IMR-90 (cell line): Measurements from ENCODE around the gene SENP6. TPM values are rescaled to one million over a fixed set of nuclear protein-coding genes. Genes with fewer than 3 reads are reported as not detected.

Experiments
- ATAC-seq: fragments of 200-7000 bp; cut with Tn5 transposase; 2 replicates; pipeline ENCODE4 v1.9.1; 2020; ENCODE audit warnings: low read depth, mild to moderate bottlenecking, moderate library complexity
- BruUV-seq: library from RNA; stranded (reverse); fragments of 400-500 nt; replicated peaks from 2 replicates; lab custom pipeline; 2021; lab: Mats Ljungman, UMichigan
- CTCF ChIA-PET: fragments of 300-600 bp; formaldehyde crosslinking; extraction: SDS; loops from one replicate; lab custom pipeline; 2021; ENCODE audit warnings: antibody characterized with exemption; lab: Yijun Ruan, JAX
- POLR2A ChIA-PET: fragments of 300-600 bp; sonication (Branson Sonifier 250); formaldehyde crosslinking; loops from one replicate; lab custom pipeline; 2022; ENCODE audit warnings: antibody characterized with exemption; ENCODE audit not compliant: unreplicated experiment; lab: Charles Lee
- DNase-seq: peaks from one replicate; pipeline ENCODE4 v3.0.0; 2013
- H2AFZ ChIP-seq: replicated peaks from 2 replicates; pipeline ENCODE3; 2013; ENCODE audit warnings: low read length, mild to moderate bottlenecking; ENCODE audit not compliant: poor library complexity
- H2AK5ac ChIP-seq: 2 replicates; pipeline ENCODE4 v1.6.1; 2013; ENCODE audit warnings: low read depth, low read length, inconsistent platforms
- H2AK9ac ChIP-seq: replicated peaks from 2 replicates; pipeline ENCODE3; 2013; ENCODE audit warnings: mild to moderate bottlenecking, low read depth, low read length, moderate library complexity; ENCODE audit not compliant: poor library complexity
- H2BK120ac ChIP-seq: 2 replicates; pipeline ENCODE4 v1.6.1; 2013; ENCODE audit warnings: low read depth, low read length, inconsistent platforms
- H2BK15ac ChIP-seq: 3 replicates; pipeline ENCODE4 v1.6.1; 2013; ENCODE audit warnings: low read depth, low read length, inconsistent platforms
- H2BK20ac ChIP-seq: 2 replicates; pipeline ENCODE4 v1.6.1; 2013; ENCODE audit warnings: low read depth, mild to moderate bottlenecking, inconsistent platforms, low read length, moderate library complexity
- H2BK5ac ChIP-seq: 2 replicates; pipeline ENCODE4 v1.6.1; 2013; ENCODE audit warnings: mild to moderate bottlenecking, low read depth, low read length, inconsistent platforms; ENCODE audit not compliant: poor library complexity, severe bottlenecking
- H3K14ac ChIP-seq: replicated peaks from 2 replicates; pipeline ENCODE4 v1.6.1; 2013; ENCODE audit warnings: low read depth, low read length, inconsistent platforms
- H3K18ac ChIP-seq: 2 replicates; pipeline ENCODE4 v1.6.1; 2013; ENCODE audit warnings: low read depth, low read length, control low read depth
- H3K23ac ChIP-seq: 2 replicates; pipeline ENCODE4 v1.6.1; 2013; ENCODE audit warnings: low read depth, low read length, inconsistent platforms
- H3K27ac ChIP-seq: 2 replicates; pipeline ENCODE4 v1.5.1; 2013; ENCODE audit warnings: mild to moderate bottlenecking, control low read depth, low read length; ENCODE audit not compliant: insufficient read depth
- H3K27me3 ChIP-seq: 2 replicates; pipeline ENCODE4 v1.6.1; 2013; ENCODE audit warnings: low read length; ENCODE audit not compliant: control insufficient read depth, insufficient read depth
- H3K36me3 ChIP-seq: 2 replicates; pipeline ENCODE4 v1.6.1; 2013; ENCODE audit warnings: low read length, mixed read lengths; ENCODE audit not compliant: control insufficient read depth, insufficient read depth
- H3K4ac ChIP-seq: 2 replicates; pipeline ENCODE4 v1.6.1; 2013; ENCODE audit warnings: low read depth, low read length, inconsistent platforms
- H3K4me1 ChIP-seq: 2 replicates; pipeline ENCODE4 v1.6.1; 2013; ENCODE audit warnings: low read length, mixed read lengths; ENCODE audit not compliant: control insufficient read depth, insufficient read depth
- H3K4me2 ChIP-seq: 2 replicates; pipeline ENCODE4 v1.6.1; 2013; ENCODE audit warnings: low read depth, mild to moderate bottlenecking, control low read depth, low read length, moderate library complexity
- H3K4me3 ChIP-seq: 2 replicates; pipeline ENCODE4 v1.5.1; 2013; ENCODE audit warnings: low read depth, mild to moderate bottlenecking, control low read depth, low read length, moderate library complexity; ENCODE audit not compliant: insufficient read depth
- H3K56ac ChIP-seq: 2 replicates; pipeline ENCODE4 v1.6.1; 2013; ENCODE audit warnings: low read length, inconsistent platforms; ENCODE audit not compliant: insufficient read depth; ENCODE audit errors: extremely low read depth
- H3K79me1 ChIP-seq, 2 experiments: 2 replicates each; pipeline ENCODE4 v1.6.1; 2013; ENCODE audit warnings: low read length in 2 of 2, inconsistent platforms in 1 of 2, low read depth in 1 of 2
- H3K9ac ChIP-seq: 2 replicates; pipeline ENCODE4 v1.6.1; 2013; ENCODE audit warnings: low read depth, low read length, control low read depth
- H3K9me1 ChIP-seq: 2 replicates; pipeline ENCODE4 v1.6.1; 2013; ENCODE audit warnings: low read length, inconsistent platforms; ENCODE audit not compliant: insufficient read depth
- H3K9me3 ChIP-seq: 2 replicates; pipeline ENCODE4 v1.6.1; 2013; ENCODE audit warnings: low read length; ENCODE audit not compliant: control insufficient read depth, insufficient read depth
- H4K20me1 ChIP-seq: 2 replicates; pipeline ENCODE4 v1.6.1; 2013; ENCODE audit warnings: low read length, inconsistent platforms; ENCODE audit not compliant: insufficient read depth
- H4K5ac ChIP-seq: 2 replicates; pipeline ENCODE4 v1.6.1; 2013; ENCODE audit warnings: mild to moderate bottlenecking, low read depth, low read length, control low read depth
- H4K8ac ChIP-seq, 2 experiments: 2 replicates each; pipeline ENCODE4 v1.6.1; 2013; ENCODE audit warnings: low read depth in 2 of 2, low read length in 2 of 2, control low read depth in 1 of 2, inconsistent platforms in 1 of 2
- H4K91ac ChIP-seq: 2 replicates; pipeline ENCODE4 v1.6.1; 2013; ENCODE audit warnings: low read depth, low read length, inconsistent platforms; ENCODE audit not compliant: insufficient read depth
- BHLHE40 ChIP-seq: fragments of 150-350 bp; IDR thresholded peaks from 2 replicates; pipeline ENCODE4 v1.6.1; 2016; ENCODE audit warnings: mild to moderate bottlenecking, low read depth, low read length
- CEBPB ChIP-seq: IDR thresholded peaks from 2 replicates; pipeline ENCODE4 v1.6.1; 2012; ENCODE audit warnings: low read depth, low read length, improper control_type of control experiment
- CHD1 ChIP-seq: IDR thresholded peaks from 2 replicates; pipeline ENCODE4 v1.6.1; 2012; ENCODE audit warnings: low read depth, low read length, improper control_type of control experiment
- FOS ChIP-seq: fragments of 150-350 bp; IDR thresholded peaks from 2 replicates; pipeline ENCODE4 v1.6.1; 2016; ENCODE audit warnings: low read depth, low read length
- MAFK ChIP-seq: IDR thresholded peaks from 2 replicates; pipeline ENCODE4 v1.6.1; 2012; ENCODE audit warnings: low read depth, low read length, improper control_type of control experiment
- MAZ ChIP-seq: IDR thresholded peaks from 2 replicates; pipeline ENCODE4 v1.6.1; 2012; ENCODE audit warnings: low read depth, mild to moderate bottlenecking, low read length, improper control_type of control experiment, moderate library complexity, borderline replicate concordance
- MXI1 ChIP-seq: IDR thresholded peaks from 2 replicates; pipeline ENCODE4 v1.6.1; 2012; ENCODE audit warnings: low read depth, mild to moderate bottlenecking, low read length, moderate library complexity, borderline replicate concordance
- NFE2L2 ChIP-seq: fragments of 150-350 bp; IDR thresholded peaks from 2 replicates; pipeline ENCODE4 v1.6.1; 2016; ENCODE audit warnings: low read depth, mild to moderate bottlenecking, low read length
- POLR2A ChIP-seq: IDR thresholded peaks from 2 replicates; pipeline ENCODE4 v1.6.1; 2012; ENCODE audit warnings: mild to moderate bottlenecking, low read depth, low read length
- RAD21 ChIP-seq: IDR thresholded peaks from 2 replicates; pipeline ENCODE4 v1.6.1; 2012; ENCODE audit warnings: low read length, improper control_type of control experiment
- RCOR1 ChIP-seq: IDR thresholded peaks from 2 replicates; pipeline ENCODE4 v1.6.1; 2012; ENCODE audit warnings: mild to moderate bottlenecking, low read length, improper control_type of control experiment; ENCODE audit not compliant: insufficient replicate concordance
- RFX5 ChIP-seq: IDR thresholded peaks from 2 replicates; pipeline ENCODE4 v1.8.0; 2012; ENCODE audit warnings: low read depth, mild to moderate bottlenecking, low read length, moderate library complexity
- SMC3 ChIP-seq: fragments of 150-350 bp; IDR thresholded peaks from 2 replicates; pipeline ENCODE4 v1.6.1; 2016; ENCODE audit warnings: low read depth, mild to moderate bottlenecking, antibody characterized with exemption, low read length, moderate library complexity
- WGBS, 2 experiments: methylation state at CpG; one replicate each; pipeline versions ENCODE4 v1.1.5 to v1.1.7; 2013; ENCODE audit warnings: missing lambda C conversion rate in 2 of 2; ENCODE audit not compliant: insufficient read length in 1 of 2; ENCODE audit errors: extremely low coverage in 2 of 2; 5-methylcytosine and 5-hydroxymethylcytosine counted together
- dilution Hi-C: fragments of 300-500 bp; cut with HindIII; formaldehyde crosslinking; loops from one replicate; pipeline ENCODE4 v1.14.3; 2018; ENCODE audit warnings: low sequenced_read_pairs; ENCODE audit not compliant: unreplicated experiment
- in situ Hi-C: fragments of 300-500 bp; cut with MboI; formaldehyde crosslinking; loops from 3 replicates; pipeline ENCODE4 v1.14.3; 2019; ENCODE audit warnings: low sequenced_read_pairs, inconsistent platforms, mixed read lengths
- intact Hi-C: fragments of 100-400 bp; cut with micrococcal nuclease; formaldehyde crosslinking; loops from 2 replicates; pipeline ENCODE4 v1.10.0; 2022
- polyA plus RNA-seq, 3 experiments: library from polyadenylated mRNA; depleted of rRNA; stranded (reverse); fragments of >200 nt; gene quantifications; 2 replicates each; pipeline ENCODE4 v1.2.3, GENCODE V29; 2012; ENCODE audit warnings: low replicate concordance in 1 of 3
- total RNA-seq: library from RNA; depleted of rRNA; stranded (reverse); fragments of >200 nt; gene quantifications from 2 replicates; pipeline ENCODE4 v1.2.3, GENCODE V29; 2012
- TF ChIP-seq, protein P1 (sequence below): conservative IDR thresholded peaks from 2 replicates; pipeline ENCODE4 v1.5.1; 2012; ENCODE audit warnings: mild to moderate bottlenecking, low read depth, low read length, improper control_type of control experiment
- TF ChIP-seq, protein P2 (sequence below): fragments of 150-350 bp; IDR thresholded peaks from 2 replicates; pipeline ENCODE4 v1.6.1; 2016; ENCODE audit warnings: low read depth, mild to moderate bottlenecking, low read length, moderate library complexity, borderline replicate concordance
- TF ChIP-seq, protein P3 (sequence below): fragments of 150-350 bp; IDR thresholded peaks from 2 replicates; pipeline ENCODE4 v1.6.1; 2017; ENCODE audit warnings: mild to moderate bottlenecking, antibody characterized with exemption, low read length, low read depth

SENP6 gene
- total and polyA plus RNA-seq, 2 of the 4 experiments (the other 2 are of a cell fraction), result 23.1 to 25.8 TPM

DNA sequence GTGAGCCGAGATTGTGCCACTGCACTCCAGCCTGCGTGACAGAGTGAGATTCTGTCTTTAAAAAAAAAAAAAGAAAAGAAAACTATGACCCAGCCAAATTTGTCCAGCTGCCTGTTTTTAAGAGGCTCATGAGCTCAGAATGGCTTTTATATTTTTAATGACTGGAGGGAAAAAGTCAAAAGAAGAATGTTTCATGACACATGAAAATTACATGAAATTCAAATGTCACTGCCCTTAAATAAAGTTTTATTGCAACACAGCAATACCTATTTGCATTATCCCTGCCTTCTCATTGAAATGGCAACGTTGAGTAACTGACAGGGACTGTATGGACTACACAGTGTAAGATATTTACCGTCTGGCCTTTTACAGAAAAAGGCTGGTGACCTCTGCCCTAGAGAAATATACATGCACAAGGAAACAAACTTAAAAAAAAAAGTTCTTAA is 11.4 kb downstream of the SENP6 start:
- H3K79me1 ChIP-seq, result peaks cover 6 to 56% of the 10 kb centered on the region in 2 experiments; a peak in 3 of 4 replicates
- intact Hi-C loops, result no loop called here
- no peak overlapping the region for H4K8ac ChIP-seq
- peaks cover 11% of the 10 kb centered on the region for H3K9me1 ChIP-seq
- ATAC-seq, result no peak
- H3K14ac ChIP-seq, result no peak overlapping the region
- no peaks in the 10 kb centered on the region for H3K36me3 ChIP-seq
- no peaks in the 10 kb centered on the region for H3K9me3 ChIP-seq
- dilution Hi-C loops, result no loop called here
- TF ChIP-seq POLR2A, result no peak
- no peak for TF ChIP-seq RFX5
- TF ChIP-seq NFE2L2, result no peak
- no peak for TF ChIP-seq MXI1
- TF ChIP-seq RAD21, result no peak
- TF ChIP-seq, protein P1, sequence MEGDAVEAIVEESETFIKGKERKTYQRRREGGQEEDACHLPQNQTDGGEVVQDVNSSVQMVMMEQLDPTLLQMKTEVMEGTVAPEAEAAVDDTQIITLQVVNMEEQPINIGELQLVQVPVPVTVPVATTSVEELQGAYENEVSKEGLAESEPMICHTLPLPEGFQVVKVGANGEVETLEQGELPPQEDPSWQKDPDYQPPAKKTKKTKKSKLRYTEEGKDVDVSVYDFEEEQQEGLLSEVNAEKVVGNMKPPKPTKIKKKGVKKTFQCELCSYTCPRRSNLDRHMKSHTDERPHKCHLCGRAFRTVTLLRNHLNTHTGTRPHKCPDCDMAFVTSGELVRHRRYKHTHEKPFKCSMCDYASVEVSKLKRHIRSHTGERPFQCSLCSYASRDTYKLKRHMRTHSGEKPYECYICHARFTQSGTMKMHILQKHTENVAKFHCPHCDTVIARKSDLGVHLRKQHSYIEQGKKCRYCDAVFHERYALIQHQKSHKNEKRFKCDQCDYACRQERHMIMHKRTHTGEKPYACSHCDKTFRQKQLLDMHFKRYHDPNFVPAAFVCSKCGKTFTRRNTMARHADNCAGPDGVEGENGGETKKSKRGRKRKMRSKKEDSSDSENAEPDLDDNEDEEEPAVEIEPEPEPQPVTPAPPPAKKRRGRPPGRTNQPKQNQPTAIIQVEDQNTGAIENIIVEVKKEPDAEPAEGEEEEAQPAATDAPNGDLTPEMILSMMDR, result no peak
- TF ChIP-seq BHLHE40, result no peak
- TF ChIP-seq CHD1, result no peak
- TF ChIP-seq, protein P2, sequence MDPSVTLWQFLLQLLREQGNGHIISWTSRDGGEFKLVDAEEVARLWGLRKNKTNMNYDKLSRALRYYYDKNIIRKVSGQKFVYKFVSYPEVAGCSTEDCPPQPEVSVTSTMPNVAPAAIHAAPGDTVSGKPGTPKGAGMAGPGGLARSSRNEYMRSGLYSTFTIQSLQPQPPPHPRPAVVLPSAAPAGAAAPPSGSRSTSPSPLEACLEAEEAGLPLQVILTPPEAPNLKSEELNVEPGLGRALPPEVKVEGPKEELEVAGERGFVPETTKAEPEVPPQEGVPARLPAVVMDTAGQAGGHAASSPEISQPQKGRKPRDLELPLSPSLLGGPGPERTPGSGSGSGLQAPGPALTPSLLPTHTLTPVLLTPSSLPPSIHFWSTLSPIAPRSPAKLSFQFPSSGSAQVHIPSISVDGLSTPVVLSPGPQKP, result no peak
- no peak for TF ChIP-seq SMC3
- no peak for TF ChIP-seq MAFK
- TF ChIP-seq MAZ, result no peak
- no peak for TF ChIP-seq FOS
- TF ChIP-seq, protein P3, sequence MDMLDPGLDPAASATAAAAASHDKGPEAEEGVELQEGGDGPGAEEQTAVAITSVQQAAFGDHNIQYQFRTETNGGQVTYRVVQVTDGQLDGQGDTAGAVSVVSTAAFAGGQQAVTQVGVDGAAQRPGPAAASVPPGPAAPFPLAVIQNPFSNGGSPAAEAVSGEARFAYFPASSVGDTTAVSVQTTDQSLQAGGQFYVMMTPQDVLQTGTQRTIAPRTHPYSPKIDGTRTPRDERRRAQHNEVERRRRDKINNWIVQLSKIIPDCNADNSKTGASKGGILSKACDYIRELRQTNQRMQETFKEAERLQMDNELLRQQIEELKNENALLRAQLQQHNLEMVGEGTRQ, result no peak
- TF ChIP-seq CEBPB, result no peak
- no peak for TF ChIP-seq RCOR1
- no CpG with 5 or more reads among the region's 4 CpGs for WGBS, 2 experiments
- no peak overlapping the region for H2BK20ac ChIP-seq
- H3K4me3 ChIP-seq, result no peak overlapping the region
- CTCF ChIA-PET, result interaction anchor here (0.6 to 0.9 kb wide), 3 partner anchors 10 to 334 kb away, joined by 3 read pairs; no protein-coding TSS in a partner anchor
- in situ Hi-C loops, result no loop called here
- peaks cover 7% of the 10 kb centered on the region for H3K4me1 ChIP-seq
- no peak overlapping the region for H2AK5ac ChIP-seq
- H3K56ac ChIP-seq, result no peak overlapping the region
- no peak for DNase-seq
- peaks cover 83% of the 10 kb centered on the region for H4K20me1 ChIP-seq
- H2AK9ac ChIP-seq, result no peak overlapping the region
- H3K23ac ChIP-seq, result no peak overlapping the region
- H2AFZ ChIP-seq, result no peak overlapping the region
- H3K18ac ChIP-seq, result no peak overlapping the region
- no peak overlapping the region for H4K5ac ChIP-seq
- no peak overlapping the region for H3K9ac ChIP-seq
- no peak overlapping the region for H2BK15ac ChIP-seq
- no peak overlapping the region for H3K4ac ChIP-seq
- H2BK120ac ChIP-seq, result no peak overlapping the region
- POLR2A ChIA-PET, result no interaction called here
- no TSS peak for BruUV-seq
- no peak overlapping the region for H3K27ac ChIP-seq
- no peak overlapping the region for H2BK5ac ChIP-seq
- no peak overlapping the region for H4K91ac ChIP-seq
- H3K27me3 ChIP-seq, result no peaks in the 10 kb centered on the region
- H3K4me2 ChIP-seq, result no peak overlapping the region
